Ascending aorta (tissue), 2 donors: ENCODE measurements around the gene SIMC1. TPM values are rescaled to one million over a fixed set of nuclear protein-coding genes. Genes with fewer than 3 reads are reported as not detected.
A peak's percentile ranks its signal among the peaks of the same experiment; 100 is the strongest.

Experiments used
- DNase-seq, 2 donors: peaks; one replicate each; pipeline ENCODE4 v3.0.0-alpha.2; 2019; ENCODE audit warnings: low spot score in 2 of 2
- H3K27ac ChIP-seq, 2 donors: fragments of 200-600 bp; sonication (generic); one replicate each; pipeline ENCODE4 v1.5.1; 2016 to 2017; ENCODE audit warnings: mild to moderate bottlenecking in 1 of 2
- H3K27me3 ChIP-seq: fragments of 200-600 bp; sonication (generic); one replicate; pipeline ENCODE4 v1.5.1; 2017
- H3K36me3 ChIP-seq, 2 donors: fragments of 200-600 bp; sonication (generic); one replicate each; pipeline ENCODE4 v1.5.1; 2016
- H3K4me1 ChIP-seq, 2 donors: fragments of 200-600 bp; sonication (generic); one replicate each; pipeline ENCODE4 v1.5.1; 2016 to 2017; ENCODE audit warnings: mild to moderate bottlenecking in 1 of 2
- H3K4me3 ChIP-seq, 2 donors: fragments of 200-600 bp; sonication (generic); one replicate each; pipeline ENCODE4 v1.5.1; 2016 to 2017; ENCODE audit warnings: mild to moderate bottlenecking in 1 of 2
- H3K9me3 ChIP-seq, 2 donors: fragments of 200-600 bp; sonication (generic); one replicate each; pipeline ENCODE4 v1.5.1; 2016
- intact Hi-C: fragments of 100-400 bp; cut with DNase I; formaldehyde crosslinking; loops from one replicate; pipeline ENCODE4 v1.15.1; 2023
- total RNA-seq: library from RNA; depleted of rRNA; stranded (reverse); fragments of >200 nt; gene quantifications from one replicate; pipeline ENCODE4 v1.1.0, GENCODE V29; 2016
- TF ChIP-seq, protein P1 (sequence below), 3 experiments: fragments of 200-600 bp in 2 of 3; fragments of 450-650 bp in 1 of 3; sonication (generic) in 2 of 3; IDR thresholded peaks; one replicate each; pipeline ENCODE4 v1.5.1; 2016 to 2019; ENCODE audit warnings: antibody characterized with exemption in 3 of 3, mild to moderate bottlenecking in 1 of 3, moderate library complexity in 1 of 3

Gene SIMC1
- total RNA-seq, 1 donor from 2014 or later: 3.7 TPM

DNA sequence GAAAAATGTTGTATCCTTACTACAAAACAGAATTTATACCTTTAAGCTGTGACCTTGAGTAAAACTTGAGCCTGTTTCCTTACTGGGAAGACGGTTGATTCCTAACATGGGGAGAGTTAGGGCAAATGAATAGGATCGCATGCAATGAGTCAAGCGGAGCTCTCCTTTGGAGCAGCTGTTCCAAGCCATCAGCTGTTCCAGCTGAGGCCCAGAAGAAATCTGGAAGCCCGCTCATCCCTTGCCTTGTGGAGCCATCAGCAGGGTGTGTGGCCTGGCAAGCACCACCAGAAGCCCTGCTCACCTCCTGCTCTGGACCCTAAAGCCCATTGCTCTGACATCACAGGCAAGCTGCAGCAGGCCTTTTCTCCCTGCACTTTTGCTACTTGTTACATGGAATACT is 115.3 kb downstream of the SIMC1 start:
- TF ChIP-seq, protein P1, sequence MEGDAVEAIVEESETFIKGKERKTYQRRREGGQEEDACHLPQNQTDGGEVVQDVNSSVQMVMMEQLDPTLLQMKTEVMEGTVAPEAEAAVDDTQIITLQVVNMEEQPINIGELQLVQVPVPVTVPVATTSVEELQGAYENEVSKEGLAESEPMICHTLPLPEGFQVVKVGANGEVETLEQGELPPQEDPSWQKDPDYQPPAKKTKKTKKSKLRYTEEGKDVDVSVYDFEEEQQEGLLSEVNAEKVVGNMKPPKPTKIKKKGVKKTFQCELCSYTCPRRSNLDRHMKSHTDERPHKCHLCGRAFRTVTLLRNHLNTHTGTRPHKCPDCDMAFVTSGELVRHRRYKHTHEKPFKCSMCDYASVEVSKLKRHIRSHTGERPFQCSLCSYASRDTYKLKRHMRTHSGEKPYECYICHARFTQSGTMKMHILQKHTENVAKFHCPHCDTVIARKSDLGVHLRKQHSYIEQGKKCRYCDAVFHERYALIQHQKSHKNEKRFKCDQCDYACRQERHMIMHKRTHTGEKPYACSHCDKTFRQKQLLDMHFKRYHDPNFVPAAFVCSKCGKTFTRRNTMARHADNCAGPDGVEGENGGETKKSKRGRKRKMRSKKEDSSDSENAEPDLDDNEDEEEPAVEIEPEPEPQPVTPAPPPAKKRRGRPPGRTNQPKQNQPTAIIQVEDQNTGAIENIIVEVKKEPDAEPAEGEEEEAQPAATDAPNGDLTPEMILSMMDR (IDR thresholded peaks at IDR 0.05): no peak
- Histone ChIP-seq H3K4me1 (no peaks in the 10 kb centered on the region), H3K27me3 (no peaks in the 10 kb centered on the region), H3K4me3 (no peak overlapping the region), H3K36me3 (peaks cover 55 to 90% of the 10 kb centered on the region in 2 donors), H3K9me3 (no peaks in the 10 kb centered on the region), H3K27ac (no peak overlapping the region)
- no peak for DNase-seq
- intact Hi-C loops: no loop called here

DNA sequence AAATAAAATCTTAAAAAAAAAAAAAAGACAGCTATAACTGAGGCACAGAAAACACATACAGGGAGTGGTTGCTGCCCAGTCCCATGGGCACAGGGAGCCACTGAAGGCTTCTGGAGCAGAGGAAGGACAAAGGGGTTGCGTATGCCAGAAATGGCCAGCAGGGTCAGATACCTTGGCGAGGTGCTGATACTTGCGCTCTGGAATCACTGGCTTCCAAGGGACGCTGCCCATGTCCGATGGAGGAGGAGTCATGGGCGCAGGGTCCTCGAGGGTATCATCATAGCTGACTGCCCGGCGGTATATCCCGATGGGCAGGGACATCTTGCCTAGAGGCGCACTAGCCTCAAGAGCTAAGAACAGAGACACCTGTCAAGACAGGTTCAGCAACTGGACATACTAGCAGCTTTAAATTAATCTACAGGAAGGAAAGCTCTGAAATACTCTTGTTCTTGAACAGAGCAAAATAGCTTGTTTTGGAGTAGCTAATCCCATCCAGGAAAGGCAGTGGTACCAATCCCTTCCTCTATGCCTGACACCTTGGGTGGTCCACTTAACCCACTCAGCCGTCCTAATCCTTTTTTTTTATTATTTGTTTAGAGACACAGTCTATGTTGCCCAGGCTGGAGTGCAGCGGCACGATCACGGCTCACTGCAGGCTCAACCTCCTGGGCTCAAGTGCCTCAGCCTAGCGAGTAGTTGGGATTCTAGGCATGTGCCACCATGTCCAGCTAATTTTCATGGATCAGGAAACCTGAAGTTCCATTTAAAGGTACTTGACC is 117.4 kb downstream of the SIMC1 start:
- H3K27ac ChIP-seq: no peak overlapping the region
- peaks cover 36 to 75% of the 10 kb centered on the region in 2 donors for H3K36me3 ChIP-seq
- TF ChIP-seq, protein P1 (IDR thresholded peaks at IDR 0.05): no peak
- no peak for DNase-seq
- H3K4me1 ChIP-seq: peaks cover 0 to 7% of the 10 kb centered on the region in 2 donors
- H3K27me3 ChIP-seq: no peaks in the 10 kb centered on the region
- intact Hi-C loops: no loop called here
- no peaks in the 10 kb centered on the region for H3K9me3 ChIP-seq
- no peak overlapping the region for H3K4me3 ChIP-seq

DNA sequence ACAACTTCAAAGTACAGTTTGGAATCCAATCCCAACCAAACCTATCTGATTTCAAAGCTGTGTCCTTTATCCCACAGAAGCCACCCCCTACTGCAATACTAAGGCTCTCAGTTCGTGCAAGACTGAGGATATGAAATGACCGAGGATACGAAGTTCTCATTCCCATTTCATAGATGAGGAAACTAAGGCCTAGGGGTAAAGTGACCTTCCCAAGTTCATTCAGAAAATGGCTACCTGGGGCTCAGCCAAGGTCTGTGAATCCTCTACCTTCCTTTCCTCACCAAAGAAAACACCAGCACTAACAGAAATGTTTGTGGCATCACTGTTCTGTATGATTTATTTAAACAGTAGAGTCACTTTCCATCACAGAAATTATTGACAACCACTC is 117.9 kb downstream of the SIMC1 start:
- Histone ChIP-seq H3K9me3 (no peaks in the 10 kb centered on the region), H3K4me1 (peaks cover 0 to 8% of the 10 kb centered on the region in 2 donors), H3K4me3 (no peak overlapping the region), H3K27ac (no peak overlapping the region), H3K36me3 (peaks cover 33 to 69% of the 10 kb centered on the region in 2 donors), H3K27me3 (no peaks in the 10 kb centered on the region)
- TF ChIP-seq, protein P1 (IDR thresholded peaks at IDR 0.05): no peak
- intact Hi-C loops: no loop called here
- no peak for DNase-seq

DNA sequence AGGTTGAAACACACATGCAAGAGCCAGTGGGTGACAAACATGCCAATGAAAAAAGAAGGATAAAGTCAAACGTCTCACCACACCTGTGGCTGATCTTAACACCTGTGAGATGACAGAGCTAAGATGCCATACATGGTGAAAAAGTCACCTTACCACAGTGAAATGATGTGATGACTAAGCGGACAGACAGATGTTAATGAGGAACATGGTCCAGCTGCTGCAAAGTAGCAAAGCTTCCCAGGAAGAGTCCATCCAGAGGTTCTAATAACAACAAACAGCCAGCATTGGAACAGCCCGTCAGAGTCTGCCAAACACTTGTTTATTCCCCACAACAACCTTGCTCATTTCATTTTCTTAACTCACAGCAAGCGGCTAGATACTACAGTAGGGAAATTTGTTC is 121.4 kb downstream of the SIMC1 start:
- Histone ChIP-seq H3K9me3 (no peaks in the 10 kb centered on the region), H3K4me1 (peaks cover 0 to 9% of the 10 kb centered on the region in 2 donors), H3K4me3 (no peak overlapping the region), H3K36me3 (peaks cover 9 to 36% of the 10 kb centered on the region in 2 donors), H3K27ac (no peak overlapping the region), H3K27me3 (no peaks in the 10 kb centered on the region)
- TF ChIP-seq, protein P1 (IDR thresholded peaks at IDR 0.05): no peak
- intact Hi-C loops: loop anchor here (5.0 kb wide), 2 partner anchors 58 to 183 kb away; partner anchors contain the start of gene CLTB
- no peak for DNase-seq

DNA sequence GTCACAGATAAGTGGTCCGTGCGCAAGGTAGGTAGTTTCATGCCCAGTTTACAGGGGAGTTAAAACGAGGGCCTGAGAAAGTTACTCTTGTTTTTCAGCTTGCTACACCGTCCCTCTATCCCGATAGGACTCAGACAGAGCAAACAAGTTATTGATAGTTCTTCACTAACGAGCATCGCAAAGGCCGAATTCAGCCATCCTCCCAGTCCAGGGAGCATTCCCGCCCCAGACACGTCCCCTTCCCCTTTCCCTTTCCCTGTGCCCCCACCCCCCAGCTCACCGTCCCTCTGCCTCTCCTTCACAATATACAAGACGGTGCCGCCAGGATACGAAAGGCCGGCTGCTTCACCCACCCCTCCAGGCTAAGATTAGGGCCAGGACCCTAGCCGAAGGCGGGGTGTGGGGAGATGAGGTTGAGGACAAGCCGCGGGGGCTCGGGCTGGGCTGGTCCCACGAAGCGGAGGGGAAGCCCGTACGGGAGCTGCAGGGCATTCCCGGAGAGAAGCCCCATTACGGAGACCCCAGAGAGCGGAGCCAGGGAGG is 122.7 kb downstream of the SIMC1 start:
- Histone ChIP-seq H3K9me3 (no peaks in the 10 kb centered on the region), H3K36me3 (peaks cover 2 to 24% of the 10 kb centered on the region in 2 donors), H3K4me3 (peak overlapping the region; percentile 97 to 99), H3K27ac (peak overlapping the region; percentile 70 to 78), H3K4me1 (peaks cover 0 to 14% of the 10 kb centered on the region in 2 donors), H3K27me3 (no peaks in the 10 kb centered on the region)
- DNase-seq: peak in 1 of 2 donors; percentile 66
- intact Hi-C loops: loop anchor here (1.0 to 5.0 kb wide), 4 partner anchors 27 to 181 kb away; partner anchors contain the start of genes CLTB, FAF2, HIGD2A and NOP16
- TF ChIP-seq, protein P1 (IDR thresholded peaks at IDR 0.05): no peak
